IMR-90 (cell line): ENCODE results near the gene FUT8. TPM values are rescaled to one million over a fixed set of nuclear protein-coding genes. Genes with fewer than 3 reads are reported as not detected.

Experiments
- ATAC-seq: fragments of 200-7000 bp; cut with Tn5 transposase; 2 replicates; pipeline ENCODE4 v1.9.1; 2020; ENCODE audit warnings: low read depth, mild to moderate bottlenecking, moderate library complexity
- BruUV-seq: library from RNA; stranded (reverse); fragments of 400-500 nt; replicated peaks from 2 replicates; lab custom pipeline; 2021; lab: Mats Ljungman, UMichigan
- CTCF ChIA-PET: fragments of 300-600 bp; formaldehyde crosslinking; extraction: SDS; loops from one replicate; lab custom pipeline; 2021; ENCODE audit warnings: antibody characterized with exemption; lab: Yijun Ruan, JAX
- POLR2A ChIA-PET: fragments of 300-600 bp; sonication (Branson Sonifier 250); formaldehyde crosslinking; loops from one replicate; lab custom pipeline; 2022; ENCODE audit warnings: antibody characterized with exemption; ENCODE audit not compliant: unreplicated experiment; lab: Charles Lee
- DNase-seq: peaks from one replicate; pipeline ENCODE4 v3.0.0; 2013
- H2AFZ ChIP-seq: replicated peaks from 2 replicates; pipeline ENCODE3; 2013; ENCODE audit warnings: low read length, mild to moderate bottlenecking; ENCODE audit not compliant: poor library complexity
- H2AK5ac ChIP-seq: 2 replicates; pipeline ENCODE4 v1.6.1; 2013; ENCODE audit warnings: low read depth, low read length, inconsistent platforms
- H2AK9ac ChIP-seq: replicated peaks from 2 replicates; pipeline ENCODE3; 2013; ENCODE audit warnings: mild to moderate bottlenecking, low read depth, low read length, moderate library complexity; ENCODE audit not compliant: poor library complexity
- H2BK120ac ChIP-seq: 2 replicates; pipeline ENCODE4 v1.6.1; 2013; ENCODE audit warnings: low read depth, low read length, inconsistent platforms
- H2BK15ac ChIP-seq: 3 replicates; pipeline ENCODE4 v1.6.1; 2013; ENCODE audit warnings: low read depth, low read length, inconsistent platforms
- H2BK20ac ChIP-seq: 2 replicates; pipeline ENCODE4 v1.6.1; 2013; ENCODE audit warnings: low read depth, mild to moderate bottlenecking, inconsistent platforms, low read length, moderate library complexity
- H2BK5ac ChIP-seq: 2 replicates; pipeline ENCODE4 v1.6.1; 2013; ENCODE audit warnings: mild to moderate bottlenecking, low read depth, low read length, inconsistent platforms; ENCODE audit not compliant: poor library complexity, severe bottlenecking
- H3K14ac ChIP-seq: replicated peaks from 2 replicates; pipeline ENCODE4 v1.6.1; 2013; ENCODE audit warnings: low read depth, low read length, inconsistent platforms
- H3K18ac ChIP-seq: 2 replicates; pipeline ENCODE4 v1.6.1; 2013; ENCODE audit warnings: low read depth, low read length, control low read depth
- H3K23ac ChIP-seq: 2 replicates; pipeline ENCODE4 v1.6.1; 2013; ENCODE audit warnings: low read depth, low read length, inconsistent platforms
- H3K27ac ChIP-seq: 2 replicates; pipeline ENCODE4 v1.5.1; 2013; ENCODE audit warnings: mild to moderate bottlenecking, control low read depth, low read length; ENCODE audit not compliant: insufficient read depth
- H3K27me3 ChIP-seq: 2 replicates; pipeline ENCODE4 v1.6.1; 2013; ENCODE audit warnings: low read length; ENCODE audit not compliant: control insufficient read depth, insufficient read depth
- H3K36me3 ChIP-seq: 2 replicates; pipeline ENCODE4 v1.6.1; 2013; ENCODE audit warnings: low read length, mixed read lengths; ENCODE audit not compliant: control insufficient read depth, insufficient read depth
- H3K4ac ChIP-seq: 2 replicates; pipeline ENCODE4 v1.6.1; 2013; ENCODE audit warnings: low read depth, low read length, inconsistent platforms
- H3K4me1 ChIP-seq: 2 replicates; pipeline ENCODE4 v1.6.1; 2013; ENCODE audit warnings: low read length, mixed read lengths; ENCODE audit not compliant: control insufficient read depth, insufficient read depth
- H3K4me2 ChIP-seq: 2 replicates; pipeline ENCODE4 v1.6.1; 2013; ENCODE audit warnings: low read depth, mild to moderate bottlenecking, control low read depth, low read length, moderate library complexity
- H3K4me3 ChIP-seq: 2 replicates; pipeline ENCODE4 v1.5.1; 2013; ENCODE audit warnings: low read depth, mild to moderate bottlenecking, control low read depth, low read length, moderate library complexity; ENCODE audit not compliant: insufficient read depth
- H3K56ac ChIP-seq: 2 replicates; pipeline ENCODE4 v1.6.1; 2013; ENCODE audit warnings: low read length, inconsistent platforms; ENCODE audit not compliant: insufficient read depth; ENCODE audit errors: extremely low read depth
- H3K79me1 ChIP-seq, 2 experiments: 2 replicates each; pipeline ENCODE4 v1.6.1; 2013; ENCODE audit warnings: low read length in 2 of 2, inconsistent platforms in 1 of 2, low read depth in 1 of 2
- H3K9ac ChIP-seq: 2 replicates; pipeline ENCODE4 v1.6.1; 2013; ENCODE audit warnings: low read depth, low read length, control low read depth
- H3K9me1 ChIP-seq: 2 replicates; pipeline ENCODE4 v1.6.1; 2013; ENCODE audit warnings: low read length, inconsistent platforms; ENCODE audit not compliant: insufficient read depth
- H3K9me3 ChIP-seq: 2 replicates; pipeline ENCODE4 v1.6.1; 2013; ENCODE audit warnings: low read length; ENCODE audit not compliant: control insufficient read depth, insufficient read depth
- H4K20me1 ChIP-seq: 2 replicates; pipeline ENCODE4 v1.6.1; 2013; ENCODE audit warnings: low read length, inconsistent platforms; ENCODE audit not compliant: insufficient read depth
- H4K5ac ChIP-seq: 2 replicates; pipeline ENCODE4 v1.6.1; 2013; ENCODE audit warnings: mild to moderate bottlenecking, low read depth, low read length, control low read depth
- H4K8ac ChIP-seq, 2 experiments: 2 replicates each; pipeline ENCODE4 v1.6.1; 2013; ENCODE audit warnings: low read depth in 2 of 2, low read length in 2 of 2, control low read depth in 1 of 2, inconsistent platforms in 1 of 2
- H4K91ac ChIP-seq: 2 replicates; pipeline ENCODE4 v1.6.1; 2013; ENCODE audit warnings: low read depth, low read length, inconsistent platforms; ENCODE audit not compliant: insufficient read depth
- BHLHE40 ChIP-seq: fragments of 150-350 bp; IDR thresholded peaks from 2 replicates; pipeline ENCODE4 v1.6.1; 2016; ENCODE audit warnings: mild to moderate bottlenecking, low read depth, low read length
- CEBPB ChIP-seq: IDR thresholded peaks from 2 replicates; pipeline ENCODE4 v1.6.1; 2012; ENCODE audit warnings: low read depth, low read length, improper control_type of control experiment
- CHD1 ChIP-seq: IDR thresholded peaks from 2 replicates; pipeline ENCODE4 v1.6.1; 2012; ENCODE audit warnings: low read depth, low read length, improper control_type of control experiment
- FOS ChIP-seq: fragments of 150-350 bp; IDR thresholded peaks from 2 replicates; pipeline ENCODE4 v1.6.1; 2016; ENCODE audit warnings: low read depth, low read length
- MAFK ChIP-seq: IDR thresholded peaks from 2 replicates; pipeline ENCODE4 v1.6.1; 2012; ENCODE audit warnings: low read depth, low read length, improper control_type of control experiment
- MXI1 ChIP-seq: IDR thresholded peaks from 2 replicates; pipeline ENCODE4 v1.6.1; 2012; ENCODE audit warnings: low read depth, mild to moderate bottlenecking, low read length, moderate library complexity, borderline replicate concordance
- NFE2L2 ChIP-seq: fragments of 150-350 bp; IDR thresholded peaks from 2 replicates; pipeline ENCODE4 v1.6.1; 2016; ENCODE audit warnings: low read depth, mild to moderate bottlenecking, low read length
- POLR2A ChIP-seq: IDR thresholded peaks from 2 replicates; pipeline ENCODE4 v1.6.1; 2012; ENCODE audit warnings: mild to moderate bottlenecking, low read depth, low read length
- RAD21 ChIP-seq: IDR thresholded peaks from 2 replicates; pipeline ENCODE4 v1.6.1; 2012; ENCODE audit warnings: low read length, improper control_type of control experiment
- RCOR1 ChIP-seq: IDR thresholded peaks from 2 replicates; pipeline ENCODE4 v1.6.1; 2012; ENCODE audit warnings: mild to moderate bottlenecking, low read length, improper control_type of control experiment; ENCODE audit not compliant: insufficient replicate concordance
- RFX5 ChIP-seq: IDR thresholded peaks from 2 replicates; pipeline ENCODE4 v1.8.0; 2012; ENCODE audit warnings: low read depth, mild to moderate bottlenecking, low read length, moderate library complexity
- SMC3 ChIP-seq: fragments of 150-350 bp; IDR thresholded peaks from 2 replicates; pipeline ENCODE4 v1.6.1; 2016; ENCODE audit warnings: low read depth, mild to moderate bottlenecking, antibody characterized with exemption, low read length, moderate library complexity
- USF2 ChIP-seq: fragments of 150-350 bp; IDR thresholded peaks from 2 replicates; pipeline ENCODE4 v1.6.1; 2017; ENCODE audit warnings: mild to moderate bottlenecking, antibody characterized with exemption, low read length, low read depth
- dilution Hi-C: fragments of 300-500 bp; cut with HindIII; formaldehyde crosslinking; loops from one replicate; pipeline ENCODE4 v1.14.3; 2018; ENCODE audit warnings: low sequenced_read_pairs; ENCODE audit not compliant: unreplicated experiment
- in situ Hi-C: fragments of 300-500 bp; cut with MboI; formaldehyde crosslinking; loops from 3 replicates; pipeline ENCODE4 v1.14.3; 2019; ENCODE audit warnings: low sequenced_read_pairs, inconsistent platforms, mixed read lengths
- intact Hi-C: fragments of 100-400 bp; cut with micrococcal nuclease; formaldehyde crosslinking; loops from 2 replicates; pipeline ENCODE4 v1.10.0; 2022
- polyA plus RNA-seq, 3 experiments: library from polyadenylated mRNA; depleted of rRNA; stranded (reverse); fragments of >200 nt; gene quantifications; 2 replicates each; pipeline ENCODE4 v1.2.3, GENCODE V29; 2012; ENCODE audit warnings: low replicate concordance in 1 of 3
- total RNA-seq: library from RNA; depleted of rRNA; stranded (reverse); fragments of >200 nt; gene quantifications from 2 replicates; pipeline ENCODE4 v1.2.3, GENCODE V29; 2012
- TF ChIP-seq, protein P1 (sequence below): conservative IDR thresholded peaks from 2 replicates; pipeline ENCODE4 v1.5.1; 2012; ENCODE audit warnings: mild to moderate bottlenecking, low read depth, low read length, improper control_type of control experiment

Gene FUT8
- total and polyA plus RNA-seq, 2 of the 4 experiments (the other 2 are of a cell fraction), result 15.6 to 72.9 TPM

GRCh38 chr14:65689070-65689469, 276.5 kb downstream of the FUT8 start:
- Histone ChIP-seq H3K18ac (no peak overlapping the region), H2BK15ac (no peak overlapping the region), H3K9ac (no peak overlapping the region), H2AK5ac (no peak overlapping the region), H3K27ac (no peak overlapping the region), H3K23ac (no peak overlapping the region), H3K56ac (no peak overlapping the region), H3K36me3 (no peaks in the 10 kb centered on the region), H2AK9ac (no peak overlapping the region), H3K9me1 (no peaks in the 10 kb centered on the region), H3K4ac (no peak overlapping the region), H3K79me1 (0 out of 4 replicates have a peak, but pooled peaks cover 0 to 3% of the 10 kb centered on the region in 2 experiments), H2BK120ac (no peak overlapping the region), H4K91ac (no peak overlapping the region), H4K8ac (no peak overlapping the region), H2AFZ (no peak overlapping the region), H2BK20ac (no peak overlapping the region), H3K27me3 (no peaks in the 10 kb centered on the region), H3K4me1 (no peaks in the 10 kb centered on the region), H3K14ac (no peak overlapping the region), H3K9me3 (no peaks in the 10 kb centered on the region), H3K4me3 (no peak overlapping the region), H4K5ac (no peak overlapping the region), H3K4me2 (no peak overlapping the region), H2BK5ac (no peak overlapping the region), H4K20me1 (no peaks in the 10 kb centered on the region)
- BruUV-seq, result no TSS peak
- no peak for ATAC-seq
- in situ Hi-C loops (no loop called here), intact Hi-C loops (no loop called here), dilution Hi-C loops (no loop called here)
- no peak for TF ChIP-seq CEBPB
- TF ChIP-seq NFE2L2, result no peak
- TF ChIP-seq, protein P1, sequence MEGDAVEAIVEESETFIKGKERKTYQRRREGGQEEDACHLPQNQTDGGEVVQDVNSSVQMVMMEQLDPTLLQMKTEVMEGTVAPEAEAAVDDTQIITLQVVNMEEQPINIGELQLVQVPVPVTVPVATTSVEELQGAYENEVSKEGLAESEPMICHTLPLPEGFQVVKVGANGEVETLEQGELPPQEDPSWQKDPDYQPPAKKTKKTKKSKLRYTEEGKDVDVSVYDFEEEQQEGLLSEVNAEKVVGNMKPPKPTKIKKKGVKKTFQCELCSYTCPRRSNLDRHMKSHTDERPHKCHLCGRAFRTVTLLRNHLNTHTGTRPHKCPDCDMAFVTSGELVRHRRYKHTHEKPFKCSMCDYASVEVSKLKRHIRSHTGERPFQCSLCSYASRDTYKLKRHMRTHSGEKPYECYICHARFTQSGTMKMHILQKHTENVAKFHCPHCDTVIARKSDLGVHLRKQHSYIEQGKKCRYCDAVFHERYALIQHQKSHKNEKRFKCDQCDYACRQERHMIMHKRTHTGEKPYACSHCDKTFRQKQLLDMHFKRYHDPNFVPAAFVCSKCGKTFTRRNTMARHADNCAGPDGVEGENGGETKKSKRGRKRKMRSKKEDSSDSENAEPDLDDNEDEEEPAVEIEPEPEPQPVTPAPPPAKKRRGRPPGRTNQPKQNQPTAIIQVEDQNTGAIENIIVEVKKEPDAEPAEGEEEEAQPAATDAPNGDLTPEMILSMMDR, result no peak
- TF ChIP-seq MXI1, result no peak
- no peak for TF ChIP-seq CHD1
- TF ChIP-seq MAFK, result no peak
- TF ChIP-seq BHLHE40, result no peak
- no peak for TF ChIP-seq RCOR1
- no peak for TF ChIP-seq RFX5
- TF ChIP-seq FOS, result no peak
- no peak for TF ChIP-seq USF2
- no peak for TF ChIP-seq SMC3
- TF ChIP-seq POLR2A, result no peak
- TF ChIP-seq RAD21, result no peak
- ChIA-PET POLR2A (no interaction called here), CTCF (interaction anchor here (0.6 kb wide), 1 partner anchor 127 kb away, joined by 3 read pairs; no protein-coding TSS in a partner anchor)
- DNase-seq, result no peak
